GM12873 (cell line): ENCODE results near the gene ABLIM2.

Experiments used
- TF ChIP-seq, protein P1 (sequence below): IDR thresholded peaks from 2 replicates; pipeline ENCODE4 v1.5.1; 2012; ENCODE audit warnings: low read depth, mild to moderate bottlenecking, moderate library complexity, low read length, control low read depth; ENCODE audit not compliant: insufficient read depth; ENCODE audit errors: missing control alignments

ABLIM2 gene

DNA sequence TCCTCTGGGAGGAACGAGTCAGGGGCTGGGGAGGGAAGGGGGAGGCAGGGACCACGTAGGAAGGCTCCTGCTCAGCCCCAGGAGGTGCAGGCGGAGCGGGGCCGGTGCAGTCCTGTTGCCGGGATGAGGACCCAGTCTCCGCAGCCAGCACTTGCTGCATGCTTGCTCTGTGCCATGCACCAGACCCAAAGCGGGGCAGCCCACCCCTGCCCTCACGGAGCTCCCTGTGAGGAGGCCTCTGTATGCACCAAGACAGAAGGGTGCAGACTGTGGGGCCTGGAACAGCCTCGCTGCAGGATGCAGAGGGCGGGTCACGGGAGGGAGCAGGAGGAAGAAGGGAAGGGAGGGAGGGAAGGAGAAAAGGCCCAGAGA is 61.9 kb downstream of the ABLIM2 start:
- TF ChIP-seq, protein P1, sequence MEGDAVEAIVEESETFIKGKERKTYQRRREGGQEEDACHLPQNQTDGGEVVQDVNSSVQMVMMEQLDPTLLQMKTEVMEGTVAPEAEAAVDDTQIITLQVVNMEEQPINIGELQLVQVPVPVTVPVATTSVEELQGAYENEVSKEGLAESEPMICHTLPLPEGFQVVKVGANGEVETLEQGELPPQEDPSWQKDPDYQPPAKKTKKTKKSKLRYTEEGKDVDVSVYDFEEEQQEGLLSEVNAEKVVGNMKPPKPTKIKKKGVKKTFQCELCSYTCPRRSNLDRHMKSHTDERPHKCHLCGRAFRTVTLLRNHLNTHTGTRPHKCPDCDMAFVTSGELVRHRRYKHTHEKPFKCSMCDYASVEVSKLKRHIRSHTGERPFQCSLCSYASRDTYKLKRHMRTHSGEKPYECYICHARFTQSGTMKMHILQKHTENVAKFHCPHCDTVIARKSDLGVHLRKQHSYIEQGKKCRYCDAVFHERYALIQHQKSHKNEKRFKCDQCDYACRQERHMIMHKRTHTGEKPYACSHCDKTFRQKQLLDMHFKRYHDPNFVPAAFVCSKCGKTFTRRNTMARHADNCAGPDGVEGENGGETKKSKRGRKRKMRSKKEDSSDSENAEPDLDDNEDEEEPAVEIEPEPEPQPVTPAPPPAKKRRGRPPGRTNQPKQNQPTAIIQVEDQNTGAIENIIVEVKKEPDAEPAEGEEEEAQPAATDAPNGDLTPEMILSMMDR, result no peak

DNA sequence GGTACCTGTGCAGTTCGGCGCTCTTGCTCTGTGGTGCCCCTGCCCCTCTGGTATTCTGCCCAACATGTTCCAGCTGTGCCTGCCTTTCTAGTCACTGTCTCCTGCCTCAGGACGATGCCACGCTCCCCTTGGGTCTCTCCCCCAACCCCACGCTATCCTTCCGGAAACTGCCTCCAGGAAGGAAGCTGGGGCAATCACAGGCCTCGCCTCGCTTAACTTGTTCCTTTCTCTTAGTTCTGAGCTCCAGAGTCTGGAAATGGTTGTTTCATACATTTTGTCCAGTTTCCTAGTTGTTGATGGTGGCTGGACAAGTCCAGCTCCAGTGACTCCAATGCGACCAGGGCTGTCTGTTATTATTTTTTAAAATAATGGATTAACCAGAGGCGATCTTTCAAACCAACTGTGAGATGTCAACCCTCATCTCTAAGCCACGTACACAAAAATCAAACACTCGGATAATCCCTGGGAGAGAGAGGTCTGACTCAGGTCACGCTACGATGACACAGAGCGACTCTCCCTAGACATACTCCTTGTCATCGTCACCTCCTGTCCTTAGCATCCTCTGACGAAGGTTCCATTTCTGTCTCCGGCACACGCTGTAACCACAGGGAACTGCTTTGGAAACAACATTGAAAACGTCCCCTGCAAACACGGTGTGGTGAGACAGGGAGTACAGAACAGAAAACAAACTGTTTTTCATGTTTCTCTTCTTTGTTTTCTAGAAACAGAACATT is 62.5 kb downstream of the ABLIM2 start:
- TF ChIP-seq, protein P1, result no peak

DNA sequence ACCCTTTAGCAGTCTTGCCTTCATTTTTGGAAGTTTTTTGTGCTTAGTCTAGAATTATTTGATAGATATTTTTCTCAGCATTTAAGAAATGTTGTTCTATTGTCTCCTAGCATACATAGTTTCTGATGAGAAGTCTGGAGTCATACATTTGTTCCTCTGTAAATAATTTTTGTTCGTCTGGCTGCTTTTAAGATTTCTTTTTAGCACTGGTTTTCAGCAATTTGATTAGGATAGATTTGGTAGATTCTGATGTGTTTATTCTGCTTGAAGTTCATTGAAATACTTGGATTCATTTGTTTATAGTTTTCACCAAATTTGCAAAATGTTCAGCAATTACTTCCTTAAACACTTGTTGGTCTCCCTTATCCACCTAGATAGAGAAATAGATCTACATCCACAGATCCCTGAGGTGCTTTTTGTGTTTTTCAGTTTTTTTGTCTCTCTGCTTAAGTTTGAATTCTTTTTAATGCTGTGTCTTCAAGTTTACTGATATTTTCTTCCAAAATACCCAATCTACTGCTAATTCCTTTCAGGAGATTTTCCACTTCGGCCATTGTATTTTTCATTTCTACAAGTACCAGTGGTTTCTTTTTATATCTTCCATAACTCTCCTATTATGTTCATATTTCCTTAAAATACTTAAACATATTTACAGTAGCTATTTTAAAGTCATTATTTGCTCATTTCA is 64.9 kb downstream of the ABLIM2 start:
- TF ChIP-seq, protein P1, result no peak

- TF ChIP-seq, protein P1, result no peak
Observed at GRCh38 chr4:8092282-8092681, 66.3 kb downstream of the ABLIM2 start.

DNA sequence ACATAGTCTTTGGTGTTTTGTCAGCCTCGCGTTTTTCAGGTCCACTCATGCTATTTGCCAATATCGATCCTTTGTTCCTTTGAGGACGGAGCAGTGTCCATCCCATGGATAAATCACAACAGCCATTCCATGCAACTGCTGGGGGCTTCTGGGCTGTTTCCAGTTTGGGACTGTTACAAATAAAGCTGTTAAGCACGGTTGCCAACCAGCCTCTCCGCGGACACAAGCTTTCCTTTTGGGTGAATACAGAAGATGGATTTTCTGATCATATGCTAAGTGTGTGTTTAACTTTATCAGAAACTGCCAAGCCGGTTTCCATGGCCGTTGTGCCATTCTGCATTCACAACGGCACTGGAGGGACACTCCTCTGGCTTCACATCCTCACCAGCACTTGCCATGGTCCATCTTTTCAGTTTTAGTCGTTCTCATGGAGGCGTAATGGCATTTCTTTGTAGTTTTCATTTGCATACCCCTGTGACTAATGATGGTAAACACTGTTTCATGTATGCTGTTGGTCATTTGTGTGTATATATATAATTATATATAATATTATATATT is 67.8 kb downstream of the ABLIM2 start:
- TF ChIP-seq, protein P1, result no peak

- TF ChIP-seq, protein P1, result no peak
Observed at GRCh38 chr4:8090312-8090711, 68.3 kb downstream of the ABLIM2 start.

GRCh38 chr4:8089862-8090261 is 68.8 kb downstream of the ABLIM2 start:
- TF ChIP-seq, protein P1, result no peak
